Trophoblast cell (in vitro differentiated cells and primary cell): Measurements from ENCODE around the gene ME3.

Experiments used
- DNase-seq, 2 donors: peaks; one replicate each; pipeline ENCODE4 v3.0.0-alpha.2; 2016
- H2AFZ ChIP-seq: 2 replicates; pipeline ENCODE4 v1.6.1; 2013; ENCODE audit warnings: low read length, moderate library complexity, mild to moderate bottlenecking; ENCODE audit not compliant: insufficient read depth, poor library complexity
- H2AK5ac ChIP-seq: 2 replicates; pipeline ENCODE4 v1.6.1; 2013; ENCODE audit warnings: mild to moderate bottlenecking, low read length
- H2BK120ac ChIP-seq: 2 replicates; pipeline ENCODE4 v1.6.1; 2013; ENCODE audit warnings: low read length, mild to moderate bottlenecking, moderate library complexity; ENCODE audit not compliant: insufficient read depth, poor library complexity
- H2BK12ac ChIP-seq: 2 replicates; pipeline ENCODE4 v1.6.1; 2013; ENCODE audit warnings: mild to moderate bottlenecking, low read length, moderate library complexity
- H2BK5ac ChIP-seq: 2 replicates; pipeline ENCODE4 v1.6.1; 2013; ENCODE audit warnings: low read length, low read depth, moderate library complexity, mild to moderate bottlenecking; ENCODE audit not compliant: poor library complexity
- H3K14ac ChIP-seq: 2 replicates; pipeline ENCODE4 v1.6.1; 2013; ENCODE audit warnings: mild to moderate bottlenecking, low read length
- H3K18ac ChIP-seq: 2 replicates; pipeline ENCODE4 v1.6.1; 2013; ENCODE audit warnings: mild to moderate bottlenecking, low read length
- H3K23ac ChIP-seq: 2 replicates; pipeline ENCODE4 v1.6.1; 2013; ENCODE audit warnings: low read length
- H3K27ac ChIP-seq: 2 replicates; pipeline ENCODE4 v1.5.1; 2013; ENCODE audit warnings: low read depth, mild to moderate bottlenecking, inconsistent platforms, low read length, moderate library complexity
- H3K27me3 ChIP-seq: 2 replicates; pipeline ENCODE4 v1.6.1; 2013; ENCODE audit warnings: inconsistent platforms, mild to moderate bottlenecking, low read length, moderate library complexity; ENCODE audit not compliant: insufficient read depth
- H3K36me3 ChIP-seq, 2 experiments: 1 replicate in 1 of 2; 2 replicates in 1 of 2; pipeline ENCODE4 v1.6.1; 2013; ENCODE audit warnings: low read length in 2 of 2, mild to moderate bottlenecking in 2 of 2, moderate library complexity in 1 of 2; ENCODE audit not compliant: insufficient read depth in 2 of 2, control insufficient read depth in 1 of 2
- H3K4ac ChIP-seq: 2 replicates; pipeline ENCODE4 v1.6.1; 2013; ENCODE audit warnings: low read depth, mild to moderate bottlenecking, low read length, moderate library complexity
- H3K4me1 ChIP-seq, 2 experiments: 1 replicate in 1 of 2; 2 replicates in 1 of 2; pipeline ENCODE4 v1.6.1; 2013; ENCODE audit warnings: low read length in 2 of 2, mild to moderate bottlenecking in 2 of 2, moderate library complexity in 1 of 2; ENCODE audit not compliant: insufficient read depth in 2 of 2, control insufficient read depth in 1 of 2
- H3K4me2 ChIP-seq: 2 replicates; pipeline ENCODE4 v1.6.1; 2013; ENCODE audit warnings: inconsistent platforms, mild to moderate bottlenecking, low read length, moderate library complexity
- H3K4me3 ChIP-seq: 2 replicates; pipeline ENCODE4 v1.5.1; 2013; ENCODE audit warnings: mild to moderate bottlenecking, low read depth, low read length, inconsistent platforms
- H3K79me1 ChIP-seq: one replicate; pipeline ENCODE4 v1.6.1; 2013; ENCODE audit warnings: low read length
- H3K79me2 ChIP-seq: 2 replicates; pipeline ENCODE4 v1.6.1; 2013; ENCODE audit warnings: low read length, mild to moderate bottlenecking; ENCODE audit not compliant: control insufficient read depth, insufficient read depth, poor library complexity
- H3K9ac ChIP-seq: 2 replicates; pipeline ENCODE4 v1.6.1; 2013; ENCODE audit warnings: mild to moderate bottlenecking, low read length
- H3K9me3 ChIP-seq: 2 replicates; pipeline ENCODE4 v1.6.1; 2013; ENCODE audit warnings: low read depth, mild to moderate bottlenecking, control low read depth, inconsistent platforms, low read length; ENCODE audit not compliant: insufficient read depth
- H4K12ac ChIP-seq: 2 replicates; pipeline ENCODE4 v1.6.1; 2013; ENCODE audit warnings: low read depth, mild to moderate bottlenecking, low read length, moderate library complexity
- H4K8ac ChIP-seq: 2 replicates; pipeline ENCODE4 v1.6.1; 2013; ENCODE audit warnings: low read depth, mild to moderate bottlenecking, low read length, moderate library complexity
- H4K91ac ChIP-seq: one replicate; pipeline ENCODE4 v1.6.1; 2013; ENCODE audit warnings: low read depth, mild to moderate bottlenecking, low read length, moderate library complexity
- WGBS: extraction: QIAGEN DNeasy Blood & Tissue Kit; methylation state at CpG from one replicate; pipeline ENCODE4 v1.1.7; 2013; ENCODE audit warnings: missing lambda C conversion rate; ENCODE audit not compliant: insufficient read length, insufficient coverage; ENCODE audit errors: extremely low coverage; 5-methylcytosine and 5-hydroxymethylcytosine counted together

The ME3 gene

GRCh38 chr11:86593833-86594232 is 78.6 kb downstream of the ME3 start:
- H3K9me3 ChIP-seq = peaks cover 2% of the 10 kb centered on the region
- no CpG with 5 or more reads among the region's 4 CpGs for WGBS

GRCh38 chr11:86592659-86593451 is 79.6 kb downstream of the ME3 start:
- Histone ChIP-seq H3K79me1 (peaks cover 8% of the 10 kb centered on the region), H3K4me1 (peaks cover 20 to 29% of the 10 kb centered on the region in 2 experiments), H3K4ac (no peak overlapping the region), H2BK12ac (peak overlapping the region; percentile 85), H3K4me2 (peak overlapping the region; percentile 14), H2AFZ (no peak overlapping the region), H4K91ac (peak overlapping the region; percentile 71), H3K9ac (no peak overlapping the region), H3K9me3 (peaks cover under 1% of the 10 kb centered on the region), H4K8ac (peak overlapping the region; percentile 55), H3K4me3 (no peak overlapping the region), H3K79me2 (peaks cover 1% of the 10 kb centered on the region), H4K12ac (no peak overlapping the region), H3K36me3 (peaks cover 0 to under 1% of the 10 kb centered on the region in 2 experiments), H3K14ac (no peak overlapping the region), H2BK120ac (peak overlapping the region; percentile 71), H3K27me3 (no peaks in the 10 kb centered on the region), H3K23ac (no peak overlapping the region), H3K18ac (no peak overlapping the region), H2AK5ac (no peak overlapping the region), H2BK5ac (peak overlapping the region; percentile 61), H3K27ac (peak overlapping the region; percentile 78)
- DNase-seq = peak; percentile 68 to 79
- no CpG with 5 or more reads among the region's 5 CpGs for WGBS

More at GRCh38 chr11:86593833-86594232, 78.6 kb downstream of the ME3 start:
- no peak overlapping the region for H3K4me2 ChIP-seq
- H3K27me3 ChIP-seq = no peaks in the 10 kb centered on the region
- H3K27ac ChIP-seq = no peak overlapping the region
- H2AFZ ChIP-seq = no peak overlapping the region
- peaks cover 0 to 2% of the 10 kb centered on the region in 2 experiments for H3K36me3 ChIP-seq
- H3K23ac ChIP-seq = no peak overlapping the region
- no peak overlapping the region for H4K12ac ChIP-seq
- no peak overlapping the region for H2BK5ac ChIP-seq
- H3K18ac ChIP-seq = no peak overlapping the region
- H2AK5ac ChIP-seq = no peak overlapping the region
- H3K14ac ChIP-seq = no peak overlapping the region
- H3K4me1 ChIP-seq = peaks cover 16 to 22% of the 10 kb centered on the region in 2 experiments
- no peak for DNase-seq
- no peak overlapping the region for H3K9ac ChIP-seq
- H3K4me3 ChIP-seq = no peak overlapping the region
- no peak overlapping the region for H4K91ac ChIP-seq
- H3K79me2 ChIP-seq = peaks cover under 1% of the 10 kb centered on the region
- H3K79me1 ChIP-seq = peaks cover 6% of the 10 kb centered on the region
- H2BK12ac ChIP-seq = no peak overlapping the region
- no peak overlapping the region for H2BK120ac ChIP-seq
- H3K4ac ChIP-seq = no peak overlapping the region
- no peak overlapping the region for H4K8ac ChIP-seq

- H3K4me2 ChIP-seq = no peak overlapping the region
- no peaks in the 10 kb centered on the region for H3K9me3 ChIP-seq
- no peak overlapping the region for H3K9ac ChIP-seq
- peak; percentile 18 to 58 for DNase-seq
- H2AFZ ChIP-seq = no peak overlapping the region
- H3K4me1 ChIP-seq = peaks cover 20 to 29% of the 10 kb centered on the region in 2 experiments
- no peak overlapping the region for H3K18ac ChIP-seq
- peaks cover 8% of the 10 kb centered on the region for H3K79me1 ChIP-seq
- no peaks in the 10 kb centered on the region for H3K27me3 ChIP-seq
- H3K79me2 ChIP-seq = peaks cover 1% of the 10 kb centered on the region
- no peak overlapping the region for H3K14ac ChIP-seq
- H3K36me3 ChIP-seq = no peaks in the 10 kb centered on the region
- H3K4me3 ChIP-seq = no peak overlapping the region
- no CpG with 5 or more reads among the region's 1 CpG for WGBS
- H2BK5ac ChIP-seq = no peak overlapping the region
- no peak overlapping the region for H4K91ac ChIP-seq
- no peak overlapping the region for H3K23ac ChIP-seq
- no peak overlapping the region for H3K4ac ChIP-seq
- no peak overlapping the region for H4K8ac ChIP-seq
- H3K27ac ChIP-seq = peak overlapping the region; percentile 78
- H4K12ac ChIP-seq = no peak overlapping the region
- no peak overlapping the region for H2BK120ac ChIP-seq
- no peak overlapping the region for H2BK12ac ChIP-seq
- no peak overlapping the region for H2AK5ac ChIP-seq
These were observed 80.3 kb downstream of the ME3 start for GRCh38 chr11:86592047-86592591.

GRCh38 chr11:86591631-86592030 is 80.8 kb downstream of the ME3 start:
- no CpG with 5 or more reads among the region's 4 CpGs for WGBS
- no peak overlapping the region for H3K4ac ChIP-seq

More at GRCh38 chr11:86591631-86592030, 80.8 kb downstream of the ME3 start:
- no peak overlapping the region for H4K12ac ChIP-seq
- H3K14ac ChIP-seq = no peak overlapping the region
- DNase-seq = no peak
- H3K9ac ChIP-seq = no peak overlapping the region
- peak overlapping the region; percentile 74 for H2BK5ac ChIP-seq
- H3K36me3 ChIP-seq = no peaks in the 10 kb centered on the region
- H2AK5ac ChIP-seq = no peak overlapping the region
- H3K4me2 ChIP-seq = no peak overlapping the region
- no peak overlapping the region for H4K8ac ChIP-seq
- peaks cover 8% of the 10 kb centered on the region for H3K79me1 ChIP-seq
- H2AFZ ChIP-seq = no peak overlapping the region
- no peaks in the 10 kb centered on the region for H3K9me3 ChIP-seq
- no peak overlapping the region for H3K23ac ChIP-seq
- no peak overlapping the region for H3K4me3 ChIP-seq
- H3K27me3 ChIP-seq = no peaks in the 10 kb centered on the region
- H2BK120ac ChIP-seq = peak overlapping the region; percentile 77
- H3K79me2 ChIP-seq = peaks cover 1% of the 10 kb centered on the region
- no peak overlapping the region for H3K18ac ChIP-seq
- H3K27ac ChIP-seq = peak overlapping the region; percentile 78
- H3K4me1 ChIP-seq = peaks cover 20 to 29% of the 10 kb centered on the region in 2 experiments
- H2BK12ac ChIP-seq = peak overlapping the region; percentile 31
- H4K91ac ChIP-seq = peak overlapping the region; percentile 60
